Vagina (tissue), 2 donors: Measurements from ENCODE around the gene ZER1.

Experiments
- CTCF ChIP-seq, 3 experiments: fragments of 450-650 bp in 2 of 3; fragments of 200-600 bp in 1 of 3; sonication (generic) in 1 of 3; IDR thresholded peaks; one replicate each; pipeline ENCODE4 v1.5.1; 2017 to 2019; ENCODE audit warnings: antibody characterized with exemption in 3 of 3, mild to moderate bottlenecking in 2 of 3, moderate library complexity in 2 of 3
- POLR2A ChIP-seq, 2 donors: fragments of 450-650 bp; IDR thresholded peaks; one replicate each; pipeline ENCODE4 v1.6.1; 2017; ENCODE audit warnings: antibody characterized with exemption in 2 of 2, mild to moderate bottlenecking in 2 of 2, moderate library complexity in 2 of 2
- POLR2AphosphoS5 ChIP-seq, 2 donors: sonication (generic); formaldehyde crosslinking; IDR thresholded peaks; one replicate each; pipeline ENCODE4 v1.9.0; 2017; ENCODE audit warnings: antibody characterized with exemption in 2 of 2, mild to moderate bottlenecking in 2 of 2, low read depth in 1 of 2; ENCODE audit not compliant: insufficient read depth in 1 of 2

DNA sequence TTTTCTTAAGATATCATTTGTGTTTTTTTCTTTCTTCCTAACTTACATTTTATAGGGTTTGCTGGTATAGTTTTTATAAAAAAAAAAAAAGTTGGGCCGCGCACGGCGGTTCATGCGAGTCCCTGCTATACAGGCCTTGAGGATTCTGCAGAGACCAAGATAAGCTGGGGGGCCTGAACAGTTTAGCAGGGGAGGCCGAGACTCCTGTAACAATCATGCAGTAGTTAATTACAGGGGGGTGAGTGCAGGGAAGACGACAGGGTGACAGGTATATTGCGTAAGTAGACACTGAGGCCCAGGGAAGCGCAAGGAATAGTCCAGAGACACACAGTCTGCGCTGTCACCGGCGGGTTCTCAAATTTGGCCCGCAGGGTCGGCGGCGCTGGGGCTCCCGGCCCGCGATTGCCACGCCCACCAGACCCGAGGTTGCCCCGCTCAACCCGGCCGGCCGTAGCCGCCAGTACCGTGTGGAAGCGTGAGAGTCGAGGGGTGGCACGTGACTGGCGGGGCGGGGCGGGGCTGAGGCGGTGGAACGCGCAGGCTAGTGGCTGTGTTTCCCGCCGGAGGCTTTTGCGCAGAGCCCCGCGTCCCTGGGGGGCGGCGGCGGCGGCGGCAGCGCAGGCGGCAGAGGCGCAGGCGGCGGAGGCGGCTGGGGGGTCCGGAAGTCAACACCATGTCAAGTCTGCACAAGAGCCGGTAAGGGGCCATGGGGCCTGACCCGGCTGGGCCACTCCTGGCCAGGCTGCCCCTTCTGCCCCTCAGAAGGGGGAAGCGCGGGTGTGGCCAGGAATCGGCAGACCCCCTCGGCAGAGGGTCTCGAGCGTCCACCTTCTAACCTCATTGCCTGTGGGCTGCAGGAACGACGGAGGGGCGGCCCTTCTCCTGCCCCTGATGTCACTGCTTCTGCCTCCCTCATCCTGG lies 15.2 kb upstream of the ZER1 start, which contains the start of gene TBC1D13:
- TF ChIP-seq CTCF (IDR thresholded peaks at IDR 0.05) (no peak), POLR2AphosphoS5 (IDR thresholded peaks at IDR 0.05; ENCODE audit: insufficient read depth in 1 of 2, low read depth in 1 of 2) (peak; percentile 23 to 81), POLR2A (IDR thresholded peaks at IDR 0.05) (no peak)
